Suprapubic skin (tissue), 4 donors: ENCODE measurements around the gene OVOL1.

Source experiments
- CTCF ChIP-seq, 2 donors: fragments of 200-600 bp in 1 of 2; fragments of 450-650 bp in 1 of 2; sonication (generic) in 1 of 2; IDR thresholded peaks; one replicate each; pipeline ENCODE4 v1.5.1; 2016 to 2019; ENCODE audit warnings: antibody characterized with exemption in 2 of 2, mild to moderate bottlenecking in 1 of 2, moderate library complexity in 1 of 2
- POLR2A ChIP-seq, 2 donors: fragments of 450-650 bp; IDR thresholded peaks; one replicate each; pipeline ENCODE4 v1.6.1; 2017; ENCODE audit warnings: antibody characterized with exemption in 2 of 2, mild to moderate bottlenecking in 2 of 2, moderate library complexity in 2 of 2
- POLR2AphosphoS5 ChIP-seq, 3 donors: sonication (generic); formaldehyde crosslinking; IDR thresholded peaks; one replicate each; pipeline ENCODE4 v1.6.1; 2017; ENCODE audit warnings: antibody characterized with exemption in 3 of 3

GRCh38 chr11:65744026-65744698 lies 42.7 kb upstream of the OVOL1 start:
- no peak for TF ChIP-seq POLR2A (IDR thresholded peaks at IDR 0.05)
- TF ChIP-seq CTCF (IDR thresholded peaks at IDR 0.05) = peak in 1 of 2 donors; percentile 19
- no peak for TF ChIP-seq POLR2AphosphoS5 (IDR thresholded peaks at IDR 0.05)
